Measurements from ENCODE around the gene RASSF3.

The RASSF3 gene

DNA sequence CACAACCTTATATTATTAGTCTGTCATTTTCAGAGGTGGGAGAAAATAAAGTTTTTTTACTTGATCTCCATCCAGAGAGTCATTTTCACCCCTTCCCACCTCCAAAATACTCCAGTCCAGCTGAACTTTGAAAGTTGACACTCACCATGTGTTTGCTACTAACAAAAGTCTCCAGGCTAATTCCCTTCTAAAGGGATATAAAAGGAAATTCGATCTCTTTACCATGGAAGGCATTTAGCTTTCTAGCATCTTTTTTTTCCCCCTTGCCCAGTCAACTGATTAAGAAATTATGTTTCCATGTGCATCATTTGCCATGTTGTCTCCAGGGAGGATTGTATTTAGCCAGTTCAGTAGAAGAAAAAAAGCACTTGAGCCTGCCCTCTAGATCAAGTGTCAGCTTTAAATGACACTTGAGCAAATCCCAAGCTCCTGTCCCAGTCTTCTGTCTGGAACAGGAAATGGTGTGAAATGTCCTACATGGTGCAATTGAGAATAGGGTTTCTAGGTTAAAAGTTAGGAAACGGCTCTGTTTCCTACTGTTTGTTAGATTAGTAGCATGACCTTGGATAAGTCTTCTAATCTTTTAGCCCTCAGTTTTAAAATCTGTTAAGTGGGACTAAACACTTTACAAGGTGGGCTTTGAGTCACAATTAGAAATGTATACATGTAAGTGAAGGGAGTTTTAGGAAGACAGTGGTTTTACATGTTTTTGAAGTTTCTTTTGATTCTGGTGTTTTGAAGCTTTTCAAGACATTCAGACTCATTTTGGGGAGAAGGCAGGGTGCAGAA is 81.7 kb downstream of the RASSF3 start:
- DNase-seq (ENCODE audit: low spot score) = no peak

GRCh38 chr12:64694130-64695040 is 84.1 kb downstream of the RASSF3 start:
- no peak for DNase-seq (ENCODE audit: low spot score)

- DNase-seq (ENCODE audit: low spot score) = no peak
Observed at GRCh38 chr12:64695550-64695949, 85.3 kb downstream of the RASSF3 start.

DNA sequence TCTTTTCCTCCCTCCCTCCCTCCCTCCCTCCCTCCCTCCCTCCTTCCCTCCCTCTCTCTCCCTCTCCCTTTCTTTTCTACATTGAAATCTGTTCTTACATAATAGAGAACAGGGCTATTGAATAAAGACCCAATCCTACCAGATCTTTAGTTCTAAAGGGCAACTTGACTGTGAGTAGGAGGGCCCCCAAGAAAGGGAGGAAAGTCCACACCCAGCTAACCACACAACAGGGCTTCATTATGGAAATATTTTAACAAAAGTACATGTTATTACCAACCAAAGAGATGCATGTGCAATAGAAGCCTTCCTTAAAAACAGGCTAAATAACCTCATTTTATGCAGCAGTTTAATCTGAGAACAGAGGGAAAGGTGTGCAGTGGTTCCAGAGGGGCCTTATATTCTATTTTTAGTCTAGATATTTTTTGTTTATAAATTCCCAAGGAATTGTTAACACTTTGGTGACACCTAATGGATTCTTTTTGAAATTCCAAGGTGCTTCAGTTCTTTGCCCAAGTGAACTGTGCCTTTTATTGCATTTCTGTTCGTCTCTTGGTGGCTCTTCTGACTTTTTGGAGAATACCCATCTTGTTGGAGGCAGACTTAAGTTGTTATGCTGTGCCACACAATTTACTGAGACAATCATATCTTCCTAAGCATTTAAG is 85.9 kb downstream of the RASSF3 start:
- peak; percentile 41 for DNase-seq (ENCODE audit: low spot score)

GRCh38 chr12:64699504-64700115 is 89.3 kb downstream of the RASSF3 start:
- DNase-seq (ENCODE audit: low spot score) = no peak

- DNase-seq (ENCODE audit: low spot score) = no peak
Observed at GRCh38 chr12:64700532-64700931, 90.2 kb downstream of the RASSF3 start.

DNA sequence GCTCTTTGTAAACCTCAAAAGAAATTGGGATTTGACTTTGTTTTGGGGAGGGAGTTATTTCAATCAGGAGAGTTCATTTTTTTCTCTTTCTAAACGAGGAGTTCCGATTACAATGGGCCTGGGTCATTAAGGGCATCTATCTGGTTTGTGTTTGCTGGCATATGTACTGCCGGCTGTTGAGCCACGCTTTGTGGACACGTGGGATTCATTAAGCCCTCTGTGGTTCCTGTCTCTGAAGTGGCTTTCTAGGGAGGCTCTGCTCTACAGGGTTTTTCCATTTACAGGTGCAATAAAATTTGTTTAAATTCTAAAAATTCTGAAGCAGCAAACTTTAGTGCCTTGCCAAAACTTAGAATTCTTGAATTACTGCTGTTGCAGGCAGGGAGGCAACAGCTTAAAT is 91.0 kb downstream of the RASSF3 start:
- no peak for DNase-seq (ENCODE audit: low spot score)

- DNase-seq (ENCODE audit: low spot score) = no peak
Observed at GRCh38 chr12:64706306-64706705, 96.0 kb downstream of the RASSF3 start.

- no peak for DNase-seq (ENCODE audit: low spot score)
Observed at GRCh38 chr12:64706857-64707256, 96.6 kb downstream of the RASSF3 start.

GRCh38 chr12:64707362-64707761 is 97.1 kb downstream of the RASSF3 start:
- no peak for DNase-seq (ENCODE audit: low spot score)

GRCh38 chr12:64707926-64708325 is 97.6 kb downstream of the RASSF3 start:
- no peak for DNase-seq (ENCODE audit: low spot score)

- DNase-seq (ENCODE audit: low spot score) = no peak
Observed at GRCh38 chr12:64709429-64709828, 99.1 kb downstream of the RASSF3 start.

DNA sequence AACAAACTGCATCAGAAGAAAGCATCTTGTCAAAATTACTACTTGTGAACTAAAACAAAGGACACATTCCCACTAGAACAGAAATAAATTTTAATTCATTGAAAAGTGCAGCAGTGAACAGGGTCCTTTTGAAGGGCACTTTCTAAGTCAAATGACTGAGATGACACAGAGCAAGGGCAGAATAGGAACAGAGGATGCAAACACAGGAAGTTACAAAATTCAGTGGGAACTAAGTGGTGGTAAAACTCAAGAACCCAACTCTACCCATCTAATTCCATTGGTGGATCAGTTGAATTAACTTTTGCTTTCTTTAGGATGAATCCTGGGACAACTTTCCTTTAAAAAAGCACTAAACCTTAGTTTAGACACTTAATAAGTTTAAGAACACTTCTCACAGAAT is 103.1 kb downstream of the RASSF3 start:
- DNase-seq (ENCODE audit: low spot score) = no peak

DNA sequence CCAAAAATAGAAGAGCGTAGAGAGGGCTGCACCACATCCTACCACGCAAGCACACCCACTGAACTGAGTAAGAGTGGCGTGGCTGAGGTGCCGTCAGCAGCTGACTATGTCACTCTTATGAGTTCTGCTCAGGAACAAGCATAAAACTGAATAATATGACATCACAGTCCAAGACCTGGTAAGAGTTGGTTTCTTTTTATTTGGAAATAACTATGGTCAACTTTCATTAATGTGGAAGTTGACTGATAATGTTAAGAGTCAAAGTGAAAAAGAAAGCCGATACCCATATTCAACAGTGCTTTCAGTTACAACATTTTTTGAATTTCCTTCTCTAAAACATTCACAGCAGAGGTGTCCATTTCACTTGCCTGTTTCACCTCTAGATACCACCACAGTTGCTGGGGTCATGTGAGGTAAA is 104.3 kb downstream of the RASSF3 start:
- DNase-seq (ENCODE audit: low spot score) = no peak

DNA sequence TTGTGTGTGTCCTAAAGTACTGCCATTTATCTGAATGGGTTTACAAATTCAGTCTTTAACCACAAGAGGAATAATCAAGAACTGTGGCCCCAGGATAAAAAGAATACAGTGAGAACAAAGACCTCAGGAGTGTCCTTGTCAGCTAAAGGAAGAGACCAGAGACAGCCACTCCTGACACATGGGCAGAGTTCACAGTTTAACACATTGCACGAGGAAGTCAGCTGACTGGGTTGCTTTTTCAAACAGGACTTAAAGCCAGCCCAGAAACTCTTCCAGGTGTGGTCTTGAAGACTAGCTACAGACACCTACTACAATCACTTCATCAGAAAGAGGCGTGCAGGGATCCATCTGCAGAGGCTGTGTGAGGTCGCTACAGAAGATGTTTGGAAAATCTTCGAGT is 106.1 kb downstream of the RASSF3 start:
- DNase-seq (ENCODE audit: low spot score) = no peak

DNA sequence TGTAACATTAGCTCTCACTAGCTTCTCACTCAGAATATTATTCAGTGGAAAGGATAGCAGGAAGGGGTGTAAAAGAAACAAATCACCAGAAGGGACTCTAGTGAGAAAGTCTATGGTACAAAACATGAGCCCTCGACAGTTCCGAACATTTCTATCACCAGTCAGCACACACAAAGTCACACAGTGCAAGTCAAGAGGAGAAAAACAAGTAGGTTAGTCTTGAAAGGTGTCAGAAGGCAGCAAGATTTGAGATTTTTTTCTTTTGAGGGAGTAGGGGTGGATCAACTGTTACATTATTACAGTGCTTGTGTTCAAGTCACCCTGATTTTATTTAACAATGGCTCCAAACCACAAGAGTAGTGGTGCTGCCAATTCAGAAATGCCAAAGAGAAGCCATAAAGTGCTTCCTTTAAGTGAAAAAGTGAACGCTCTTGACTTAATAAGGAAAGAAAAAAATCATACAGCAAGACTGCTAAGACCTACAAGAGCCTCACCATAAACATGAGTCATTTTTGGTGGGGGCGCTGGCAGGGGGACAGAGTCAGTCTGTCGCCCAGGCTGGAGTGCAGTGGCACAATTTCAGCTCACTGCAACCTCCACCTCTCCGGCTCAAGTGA is 106.7 kb downstream of the RASSF3 start:
- DNase-seq (ENCODE audit: low spot score) = no peak

DNA sequence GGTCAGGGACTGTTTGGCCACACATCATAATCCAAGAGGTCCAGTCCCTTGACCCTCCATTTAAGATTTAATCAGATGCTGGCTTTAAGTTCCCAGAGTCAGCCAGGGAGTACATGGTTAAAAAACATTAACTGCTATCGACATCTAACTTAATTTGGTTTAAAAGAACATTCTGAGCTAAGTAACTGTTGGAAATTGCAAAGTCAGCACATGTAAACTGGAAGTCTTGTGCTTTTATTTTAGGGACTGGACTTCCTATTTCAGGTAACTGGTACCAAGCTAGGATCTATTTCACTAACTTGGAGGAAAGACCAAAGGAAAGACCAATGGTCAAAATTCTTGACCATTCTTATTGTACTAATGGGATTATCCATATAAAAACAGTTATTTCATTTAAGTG is 108.4 kb downstream of the RASSF3 start:
- no peak for DNase-seq (ENCODE audit: low spot score)

DNA sequence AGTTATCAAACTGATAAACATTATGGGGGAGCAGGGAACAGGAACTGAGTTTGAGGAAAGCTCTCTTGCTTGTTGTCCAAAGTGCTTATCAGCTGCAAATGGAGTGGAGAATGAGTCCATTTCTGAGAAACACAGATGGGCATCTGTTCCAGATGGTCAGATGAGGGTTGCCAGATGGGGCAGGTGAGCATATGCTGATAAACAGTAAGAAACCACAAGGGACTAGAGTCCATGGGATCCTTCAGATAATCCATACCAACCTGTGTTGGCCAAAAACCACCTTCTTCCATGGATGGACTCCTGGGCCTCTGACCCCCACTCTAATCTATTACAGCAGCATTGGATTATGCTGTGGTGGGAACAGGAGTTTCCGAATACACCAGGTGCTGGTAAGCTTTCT is 110.6 kb downstream of the RASSF3 start:
- no peak for DNase-seq (ENCODE audit: low spot score)

DNA sequence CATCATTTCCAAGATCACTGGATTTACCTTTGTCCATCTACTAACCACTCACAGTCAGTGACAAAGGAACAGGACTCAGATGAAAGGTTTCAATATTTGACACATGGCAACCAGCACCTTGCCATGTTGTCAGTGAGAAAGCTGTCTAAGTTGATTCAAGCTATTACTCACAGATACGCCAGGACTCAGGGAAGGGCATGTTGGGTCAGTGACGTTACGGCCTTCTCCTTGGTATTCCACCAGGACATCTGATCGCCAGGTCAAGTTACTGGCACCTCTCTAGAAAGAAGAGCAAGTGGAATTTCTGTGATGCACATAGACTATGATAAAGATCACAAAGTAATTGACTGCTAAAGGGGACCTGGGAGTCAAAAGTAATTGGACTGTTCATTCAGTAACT is 112.5 kb downstream of the RASSF3 start:
- no peak for DNase-seq (ENCODE audit: low spot score)

- DNase-seq (ENCODE audit: low spot score) = no peak
Observed at GRCh38 chr12:64723630-64724029, 113.3 kb downstream of the RASSF3 start.

DNA sequence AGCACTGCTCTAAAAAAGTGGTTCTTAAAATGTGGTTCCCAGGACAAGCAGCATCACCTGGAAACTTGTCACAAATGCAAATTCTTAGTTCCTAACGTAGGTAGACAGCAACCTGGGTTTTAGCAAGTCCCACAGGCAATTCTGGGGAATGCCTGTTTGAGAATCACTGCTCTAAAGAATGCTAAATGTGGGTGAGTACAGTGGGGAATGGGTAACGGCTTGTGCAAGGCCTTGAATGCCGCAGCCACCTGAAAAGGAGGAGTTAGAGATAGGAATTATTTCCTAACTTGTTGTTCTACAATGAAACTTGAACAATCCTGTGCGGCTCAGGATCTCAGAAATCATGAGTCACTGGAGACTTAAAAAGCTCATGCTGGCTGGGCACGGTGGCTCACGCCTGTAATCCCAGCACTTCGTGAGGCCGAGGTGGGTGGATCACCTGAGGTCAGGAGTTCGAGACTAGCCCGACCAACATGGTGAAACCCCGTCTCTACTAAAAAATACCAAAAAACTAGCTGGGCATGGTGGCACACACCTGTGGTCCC is 114.0 kb downstream of the RASSF3 start:
- DNase-seq (ENCODE audit: low spot score) = no peak
